T-helper 2 cell treated with Interferon-gamma antibody and Interleukin-4, amounts not matched to agents 5 μg/mL and 100 μg/mL, for 36 hours (primary cell): ENCODE data around the gene BICC1.
"Not testable (repeated sequence)": the region's sequence is repeated elsewhere in the genome, so short reads cannot be mapped to it uniquely, and the experiment has no call there.

ENCODE experiments used
- DNase-seq: peaks from one replicate; pipeline ENCODE4 v3.0.0; 2021; ENCODE audit warnings: low spot score
- H3K27ac Mint-ChIP-seq: one replicate; pipeline ENCODE4 v1.8.0; 2021; ENCODE audit warnings: mild to moderate bottlenecking, mixed read lengths
- H3K27me3 Mint-ChIP-seq: one replicate; pipeline ENCODE4 v1.8.0; 2021; ENCODE audit warnings: low read depth, mixed read lengths
- H3K36me3 Mint-ChIP-seq: one replicate; pipeline ENCODE4 v1.8.0; 2021; ENCODE audit warnings: low read depth, mixed read lengths
- H3K4me1 Mint-ChIP-seq: one replicate; pipeline ENCODE4 v1.8.0; 2021; ENCODE audit warnings: low read depth, mixed read lengths
- H3K4me3 Mint-ChIP-seq: one replicate; pipeline ENCODE4 v1.8.0; 2022; ENCODE audit warnings: mild to moderate bottlenecking, moderate library complexity, mixed read lengths
- H3K9me3 Mint-ChIP-seq: one replicate; pipeline ENCODE4 v1.8.0; 2021; ENCODE audit warnings: mixed read lengths

Gene BICC1

GRCh38 chr10:58837826-58838225 is 325.2 kb downstream of the BICC1 start:
- no peak for DNase-seq
- Mint-ChIP-seq H3K9me3 (no peaks in the 10 kb centered on the region), H3K4me3 (no peak overlapping the region), H3K27me3 (no peaks in the 10 kb centered on the region), H3K4me1 (no peaks in the 10 kb centered on the region), H3K36me3 (no peaks in the 10 kb centered on the region), H3K27ac (no peak overlapping the region)

GRCh38 chr10:58838561-58839208 is 326.0 kb downstream of the BICC1 start:
- Mint-ChIP-seq H3K27ac (no peak overlapping the region), H3K9me3 (no peaks in the 10 kb centered on the region), H3K36me3 (no peaks in the 10 kb centered on the region), H3K4me1 (no peaks in the 10 kb centered on the region), H3K27me3 (no peaks in the 10 kb centered on the region), H3K4me3 (no peak overlapping the region)
- DNase-seq = no peak

- H3K27ac Mint-ChIP-seq = no peak overlapping the region
- no peaks in the 10 kb centered on the region for H3K36me3 Mint-ChIP-seq
- H3K9me3 Mint-ChIP-seq = no peaks in the 10 kb centered on the region
- H3K4me1 Mint-ChIP-seq = no peaks in the 10 kb centered on the region
- no peak overlapping the region for H3K4me3 Mint-ChIP-seq
- H3K27me3 Mint-ChIP-seq = no peaks in the 10 kb centered on the region
- DNase-seq = no peak
Observed at GRCh38 chr10:58839771-58840170, 327.1 kb downstream of the BICC1 start.

- H3K4me3 Mint-ChIP-seq = no peak overlapping the region
- no peaks in the 10 kb centered on the region for H3K9me3 Mint-ChIP-seq
- no peak for DNase-seq
- no peak overlapping the region for H3K27ac Mint-ChIP-seq
- no peaks in the 10 kb centered on the region for H3K36me3 Mint-ChIP-seq
- no peaks in the 10 kb centered on the region for H3K4me1 Mint-ChIP-seq
- no peaks in the 10 kb centered on the region for H3K27me3 Mint-ChIP-seq
Observed at GRCh38 chr10:58840840-58841435, 328.3 kb downstream of the BICC1 start.

- no peaks in the 10 kb centered on the region for H3K27me3 Mint-ChIP-seq
- no peak overlapping the region for H3K27ac Mint-ChIP-seq
- H3K9me3 Mint-ChIP-seq = no peaks in the 10 kb centered on the region
- DNase-seq = no peak
- H3K4me3 Mint-ChIP-seq = no peak overlapping the region
- H3K4me1 Mint-ChIP-seq = no peaks in the 10 kb centered on the region
- no peaks in the 10 kb centered on the region for H3K36me3 Mint-ChIP-seq
Observed at GRCh38 chr10:58842860-58843376, 330.2 kb downstream of the BICC1 start.

GRCh38 chr10:58843760-58844159 is 331.1 kb downstream of the BICC1 start:
- no peaks in the 10 kb centered on the region for H3K36me3 Mint-ChIP-seq
- no peaks in the 10 kb centered on the region for H3K27me3 Mint-ChIP-seq
- H3K4me1 Mint-ChIP-seq = no peaks in the 10 kb centered on the region
- H3K27ac Mint-ChIP-seq = no peak overlapping the region
- DNase-seq = no peak
- H3K9me3 Mint-ChIP-seq = no peaks in the 10 kb centered on the region
- no peak overlapping the region for H3K4me3 Mint-ChIP-seq

- no peaks in the 10 kb centered on the region for H3K27me3 Mint-ChIP-seq
- no peaks in the 10 kb centered on the region for H3K4me1 Mint-ChIP-seq
- no peak overlapping the region for H3K27ac Mint-ChIP-seq
- H3K4me3 Mint-ChIP-seq = no peak overlapping the region
- no peaks in the 10 kb centered on the region for H3K36me3 Mint-ChIP-seq
- no peak for DNase-seq
- H3K9me3 Mint-ChIP-seq = no peaks in the 10 kb centered on the region
Observed at GRCh38 chr10:58844680-58845079, 332.0 kb downstream of the BICC1 start.

- Mint-ChIP-seq H3K4me1 (no peaks in the 10 kb centered on the region), H3K9me3 (no peaks in the 10 kb centered on the region), H3K4me3 (no peak overlapping the region), H3K36me3 (no peaks in the 10 kb centered on the region), H3K27ac (no peak overlapping the region), H3K27me3 (no peaks in the 10 kb centered on the region)
- no peak for DNase-seq
Observed at GRCh38 chr10:58846856-58847255, 334.2 kb downstream of the BICC1 start.

GRCh38 chr10:58851606-58852005 is 338.9 kb downstream of the BICC1 start:
- H3K27me3 Mint-ChIP-seq = no peaks in the 10 kb centered on the region
- no peak overlapping the region for H3K4me3 Mint-ChIP-seq
- no peaks in the 10 kb centered on the region for H3K9me3 Mint-ChIP-seq
- H3K27ac Mint-ChIP-seq = no peak overlapping the region
- no peaks in the 10 kb centered on the region for H3K4me1 Mint-ChIP-seq
- no peaks in the 10 kb centered on the region for H3K36me3 Mint-ChIP-seq
- DNase-seq = no peak

GRCh38 chr10:58853668-58854067 is 341.0 kb downstream of the BICC1 start:
- DNase-seq = no peak
- no peak overlapping the region for H3K27ac Mint-ChIP-seq
- H3K4me3 Mint-ChIP-seq = no peak overlapping the region
- no peaks in the 10 kb centered on the region for H3K4me1 Mint-ChIP-seq
- no peaks in the 10 kb centered on the region for H3K27me3 Mint-ChIP-seq
- no peaks in the 10 kb centered on the region for H3K36me3 Mint-ChIP-seq
- H3K9me3 Mint-ChIP-seq = peaks cover 8% of the 10 kb centered on the region

GRCh38 chr10:58854811-58855210 is 342.1 kb downstream of the BICC1 start:
- Mint-ChIP-seq H3K4me3 (no peak overlapping the region), H3K27ac (no peak overlapping the region), H3K36me3 (no peaks in the 10 kb centered on the region), H3K27me3 (no peaks in the 10 kb centered on the region), H3K4me1 (no peaks in the 10 kb centered on the region), H3K9me3 (peaks cover 9% of the 10 kb centered on the region)
- DNase-seq = no peak

- Mint-ChIP-seq H3K27me3 (no peaks in the 10 kb centered on the region), H3K4me3 (no peak overlapping the region), H3K9me3 (peaks cover 9% of the 10 kb centered on the region), H3K4me1 (no peaks in the 10 kb centered on the region), H3K36me3 (no peaks in the 10 kb centered on the region), H3K27ac (no peak overlapping the region)
- no peak for DNase-seq
Observed at GRCh38 chr10:58856508-58857240, 344.0 kb downstream of the BICC1 start.

GRCh38 chr10:58857251-58857805 is 344.7 kb downstream of the BICC1 start:
- no peaks in the 10 kb centered on the region for H3K36me3 Mint-ChIP-seq
- no peak overlapping the region for H3K27ac Mint-ChIP-seq
- no peak for DNase-seq
- no peaks in the 10 kb centered on the region for H3K27me3 Mint-ChIP-seq
- H3K9me3 Mint-ChIP-seq = peaks cover 9% of the 10 kb centered on the region
- no peak overlapping the region for H3K4me3 Mint-ChIP-seq
- no peaks in the 10 kb centered on the region for H3K4me1 Mint-ChIP-seq

GRCh38 chr10:58858123-58858522 is 345.5 kb downstream of the BICC1 start:
- H3K4me3 Mint-ChIP-seq, DNase-seq, H3K27me3 Mint-ChIP-seq, H3K9me3 Mint-ChIP-seq, H3K36me3 Mint-ChIP-seq, H3K27ac Mint-ChIP-seq, H3K4me1 Mint-ChIP-seq: not testable (repeated sequence)
